Amniotic stem cell (primary cell): Measurements from ENCODE around the gene FRMD3.
"Not testable (repeated sequence)": the region's sequence is repeated elsewhere in the genome, so short reads cannot be mapped to it uniquely, and the experiment has no call there.

ENCODE experiments used
- DNase-seq: peaks from one replicate; lab custom pipeline; 2025; lab: John Stamatoyannopoulos, UW

FRMD3 gene

GRCh38 chr9:83521411-83521810, 16.8 kb downstream of the FRMD3 start:
- no peak for DNase-seq

GRCh38 chr9:83521011-83521410, 17.2 kb downstream of the FRMD3 start:
- no peak for DNase-seq

- no peak for DNase-seq
Observed at GRCh38 chr9:83520292-83520691, 17.9 kb downstream of the FRMD3 start.

GRCh38 chr9:83517980-83518379, 20.2 kb downstream of the FRMD3 start:
- not testable (repeated sequence) for DNase-seq

- DNase-seq: no peak
Observed at GRCh38 chr9:83514767-83515166, 23.4 kb downstream of the FRMD3 start.

- no peak for DNase-seq
Observed at GRCh38 chr9:83512621-83513020, 25.6 kb downstream of the FRMD3 start.

- DNase-seq: no peak
Observed at GRCh38 chr9:83511051-83511450, 27.1 kb downstream of the FRMD3 start.

- peak; percentile 10 for DNase-seq
Observed at GRCh38 chr9:83509402-83509801, 28.8 kb downstream of the FRMD3 start.

- no peak for DNase-seq
Observed at GRCh38 chr9:83508067-83508466, 30.1 kb downstream of the FRMD3 start.

GRCh38 chr9:83505282-83505681, 32.9 kb downstream of the FRMD3 start:
- no peak for DNase-seq

- no peak for DNase-seq
Observed at GRCh38 chr9:83503866-83504265, 34.3 kb downstream of the FRMD3 start.

GRCh38 chr9:83501565-83501964, 36.6 kb downstream of the FRMD3 start:
- DNase-seq: no peak

- no peak for DNase-seq
Observed at GRCh38 chr9:83497441-83497840, 40.8 kb downstream of the FRMD3 start.

- DNase-seq: no peak
Observed at GRCh38 chr9:83491995-83492394, 46.2 kb downstream of the FRMD3 start.

GRCh38 chr9:83491413-83491812, 46.8 kb downstream of the FRMD3 start:
- DNase-seq: no peak

GRCh38 chr9:83489961-83490360, 48.2 kb downstream of the FRMD3 start:
- no peak for DNase-seq

GRCh38 chr9:83484990-83485389, 53.2 kb downstream of the FRMD3 start:
- DNase-seq: no peak

GRCh38 chr9:83483223-83483622, 55.0 kb downstream of the FRMD3 start:
- DNase-seq: no peak

- DNase-seq: no peak
Observed at GRCh38 chr9:83479765-83480164, 58.4 kb downstream of the FRMD3 start.

GRCh38 chr9:83477571-83477970, 60.6 kb downstream of the FRMD3 start:
- DNase-seq: peak; percentile 34

- no peak for DNase-seq
Observed at GRCh38 chr9:83477120-83477519, 61.1 kb downstream of the FRMD3 start.

GRCh38 chr9:83476513-83476912, 61.7 kb downstream of the FRMD3 start:
- DNase-seq: no peak

GRCh38 chr9:83475741-83476140, 62.5 kb downstream of the FRMD3 start:
- no peak for DNase-seq

- no peak for DNase-seq
Observed at GRCh38 chr9:83474631-83475030, 63.6 kb downstream of the FRMD3 start.

- DNase-seq: no peak
Observed at GRCh38 chr9:83473488-83473971, 64.7 kb downstream of the FRMD3 start.
